C4-2B (cell line): Measurements from ENCODE around the gene AEBP1.
A peak's percentile ranks its signal among the peaks of the same experiment; 100 is the strongest.

Experiments used
- H3K27ac ChIP-seq: fragments of 450-650 bp; 2 replicates; pipeline ENCODE4 v1.5.1; 2017
- CTCF ChIP-seq: fragments of 450-650 bp; conservative IDR thresholded peaks from 2 replicates; pipeline ENCODE4 v1.5.1; 2017; ENCODE audit warnings: mild to moderate bottlenecking
- ZFX ChIP-seq: fragments of 450-650 bp; IDR thresholded peaks from 2 replicates; pipeline ENCODE4 v1.6.1; 2017

AEBP1 gene

GRCh38 chr7:44071726-44072363 is 32.3 kb upstream of the AEBP1 start:
- no peak overlapping the region for H3K27ac ChIP-seq

GRCh38 chr7:44072364-44073231 is 31.5 kb upstream of the AEBP1 start:
- peak overlapping the region; percentile 43 for H3K27ac ChIP-seq
- no peak for TF ChIP-seq ZFX
- no peak; the same call in 1 of the 2 replicates for TF ChIP-seq CTCF

More at GRCh38 chr7:44071726-44072363, 32.3 kb upstream of the AEBP1 start:
- TF ChIP-seq CTCF = no peak
- TF ChIP-seq ZFX = no peak

GRCh38 chr7:44073664-44074348 is 30.3 kb upstream of the AEBP1 start:
- TF ChIP-seq CTCF (no peak), ZFX (0 out of 2 replicates have a peak, but pooled peaks have one; percentile 18)
- peak overlapping the region; percentile 43 for H3K27ac ChIP-seq

- no peak for TF ChIP-seq CTCF
- TF ChIP-seq ZFX = no peak
- no peak overlapping the region for H3K27ac ChIP-seq
These were observed 29.8 kb upstream of the AEBP1 start for GRCh38 chr7:44074349-44074695.

GRCh38 chr7:44075296-44076075 is 28.7 kb upstream of the AEBP1 start:
- H3K27ac ChIP-seq = peak overlapping the region; percentile 8
- TF ChIP-seq ZFX (no peak), CTCF (no peak)

- H3K27ac ChIP-seq = no peak overlapping the region
- no peak for TF ChIP-seq ZFX
- TF ChIP-seq CTCF = no peak
These were observed 27.8 kb upstream of the AEBP1 start for GRCh38 chr7:44076101-44076895.
